ENCODE results near the gene CYP19A1.

DNA sequence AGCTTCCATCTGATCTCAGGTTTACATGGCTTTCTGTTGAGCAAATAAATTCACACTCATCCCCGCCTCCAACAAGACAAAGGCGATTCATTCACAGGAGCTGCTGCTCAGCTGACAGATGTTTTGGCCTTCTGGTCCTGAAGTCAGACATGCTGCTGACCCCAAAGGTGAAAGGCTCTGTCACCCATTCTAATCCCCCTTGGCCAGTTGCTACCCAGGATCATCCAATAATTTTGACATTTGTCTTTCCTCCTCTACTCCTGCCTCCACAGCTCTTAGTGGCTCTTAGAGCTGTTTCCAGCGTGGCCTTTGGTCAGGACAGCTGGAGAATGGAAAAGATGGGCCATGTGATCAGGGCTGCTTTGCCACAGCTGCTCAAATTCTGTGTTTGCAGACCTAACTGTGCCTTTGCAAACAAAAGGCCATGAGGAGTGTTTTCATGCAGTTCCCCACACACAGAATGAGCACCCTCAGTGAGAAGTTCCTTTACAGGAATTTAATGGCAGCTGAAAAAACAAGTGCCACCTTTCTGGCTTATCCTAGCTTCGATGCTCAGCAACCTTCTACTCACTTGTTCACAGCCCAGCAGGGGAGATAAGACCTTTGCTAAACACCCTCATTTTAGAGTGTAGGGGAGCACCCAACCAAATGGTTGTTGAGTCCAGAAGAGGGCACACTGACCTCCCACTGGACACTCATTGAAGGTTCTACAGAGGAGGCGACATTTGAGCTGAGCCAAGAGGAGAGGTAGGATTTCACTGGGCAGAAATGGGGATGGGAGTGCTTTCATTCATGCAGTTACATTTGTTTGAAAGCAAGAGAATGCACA is 39.0 kb downstream of the CYP19A1 start:
- no peak for TF ChIP-seq POLR2A (IDR thresholded peaks at IDR 0.05; ENCODE audit: low read length)
- no peak for TF ChIP-seq GATA1 (IDR thresholded peaks at IDR 0.05; ENCODE audit: low read depth, low read length)

Data from erythroblast (primary cell).